Sciatic nerve (tissue), 2 donors: ENCODE measurements around the gene TOMM7. TPM values are rescaled to one million over a fixed set of nuclear protein-coding genes. Genes with fewer than 3 reads are reported as not detected.

Experiments
- ATAC-seq: fragments of 200-7000 bp; cut with Tn5 transposase; one replicate; pipeline ENCODE4 v1.9.1; 2020; ENCODE audit warnings: mild to moderate bottlenecking, moderate library complexity
- DNase-seq: peaks from one replicate; pipeline ENCODE4 v3.0.0-alpha.2; 2020; ENCODE audit warnings: low spot score
- intact Hi-C: fragments of 100-400 bp; cut with DNase I; formaldehyde crosslinking; loops from one replicate; pipeline ENCODE4 v1.14.2; 2022
- total RNA-seq: library from RNA; stranded (reverse); fragmentation: NEBNext Ultra II Directional; extraction: Animal tissue kit (Norgen Biotek cat#: 25700); gene quantifications from one replicate; pipeline ENCODE4 v1.2.1, GENCODE V29; 2021
- donor health status: DM: no; HTN: no; CAD: no.
- donor health status: DM: no; HTN: no; CAD: no.

Gene TOMM7
- 322 TPM for total RNA-seq

GRCh38 chr7:22822486-22823141 lies at the start of gene TOMM7:
Gene TOMM7 (minus strand): TSS chr7:22822849. CDS start chr7:22822779, 70 bp downstream.
- intact Hi-C loops: no loop called here
- peak; percentile 93 for DNase-seq
- ATAC-seq: peak; percentile 97

GRCh38 chr7:22872096-22872807 lies 49.6 kb upstream of the TOMM7 start:
- DNase-seq: no peak
- ATAC-seq: no peak
- intact Hi-C loops: no loop called here

- ATAC-seq: no peak
- no peak for DNase-seq
- intact Hi-C loops: no loop called here
Measured at GRCh38 chr7:22871661-22872060, 49.0 kb upstream of the TOMM7 start.

GRCh38 chr7:22868509-22868908 lies 45.9 kb upstream of the TOMM7 start:
- no peak for DNase-seq
- intact Hi-C loops: no loop called here
- ATAC-seq: no peak

DNA sequence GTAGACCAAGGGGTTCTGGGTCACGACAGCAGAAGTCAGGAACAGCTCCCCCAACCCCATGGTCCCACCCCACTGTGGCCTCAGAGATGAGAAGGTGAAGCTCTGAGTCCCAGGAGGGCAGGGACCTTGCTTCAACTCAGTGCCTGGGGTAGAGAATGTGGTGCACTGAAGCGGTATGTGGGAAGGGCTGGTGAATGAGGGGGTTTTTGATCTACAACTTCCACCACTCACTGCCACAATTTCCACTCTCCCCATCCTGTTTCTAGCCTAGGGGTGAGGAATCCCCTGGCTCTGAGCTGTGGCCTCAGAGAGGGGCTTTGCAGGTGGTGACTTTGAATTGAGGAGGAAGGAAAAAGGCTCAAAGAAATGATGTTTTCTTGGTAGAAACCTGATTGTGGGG lies 44.9 kb upstream of the TOMM7 start:
- ATAC-seq (peak; percentile 21), DNase-seq (no peak)
- intact Hi-C loops: no loop called here

GRCh38 chr7:22867003-22867402 lies 44.4 kb upstream of the TOMM7 start:
- ATAC-seq: peak; percentile 88
- intact Hi-C loops: no loop called here

GRCh38 chr7:22865602-22865960 lies 42.9 kb upstream of the TOMM7 start:
- intact Hi-C loops: no loop called here
- ATAC-seq: no peak
- no peak for DNase-seq

More at GRCh38 chr7:22867003-22867402, 44.4 kb upstream of the TOMM7 start:
- DNase-seq: no peak

GRCh38 chr7:22864855-22865601 lies 42.4 kb upstream of the TOMM7 start:
- DNase-seq: no peak
- ATAC-seq: peak; percentile 15
- intact Hi-C loops: no loop called here

DNA sequence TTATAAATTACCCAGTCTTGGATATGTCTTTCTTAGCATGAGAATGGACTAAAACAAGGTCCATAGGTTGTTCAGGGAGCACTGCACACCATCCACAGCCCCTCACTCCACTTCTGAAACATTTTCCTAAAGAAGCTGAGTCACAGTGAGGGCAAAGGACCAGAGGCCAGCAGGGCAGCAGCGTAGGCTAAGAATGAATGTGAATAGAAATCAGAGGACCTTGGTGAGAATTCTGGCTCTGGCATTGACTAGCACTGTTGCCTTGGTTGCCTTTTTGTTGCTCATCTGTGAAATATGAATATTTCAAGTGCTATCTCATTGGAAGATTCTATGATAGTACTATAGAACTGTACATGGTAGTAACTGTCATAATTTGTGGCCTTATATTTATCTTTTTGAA lies 41.7 kb upstream of the TOMM7 start:
- intact Hi-C loops: no loop called here
- no peak for DNase-seq

DNA sequence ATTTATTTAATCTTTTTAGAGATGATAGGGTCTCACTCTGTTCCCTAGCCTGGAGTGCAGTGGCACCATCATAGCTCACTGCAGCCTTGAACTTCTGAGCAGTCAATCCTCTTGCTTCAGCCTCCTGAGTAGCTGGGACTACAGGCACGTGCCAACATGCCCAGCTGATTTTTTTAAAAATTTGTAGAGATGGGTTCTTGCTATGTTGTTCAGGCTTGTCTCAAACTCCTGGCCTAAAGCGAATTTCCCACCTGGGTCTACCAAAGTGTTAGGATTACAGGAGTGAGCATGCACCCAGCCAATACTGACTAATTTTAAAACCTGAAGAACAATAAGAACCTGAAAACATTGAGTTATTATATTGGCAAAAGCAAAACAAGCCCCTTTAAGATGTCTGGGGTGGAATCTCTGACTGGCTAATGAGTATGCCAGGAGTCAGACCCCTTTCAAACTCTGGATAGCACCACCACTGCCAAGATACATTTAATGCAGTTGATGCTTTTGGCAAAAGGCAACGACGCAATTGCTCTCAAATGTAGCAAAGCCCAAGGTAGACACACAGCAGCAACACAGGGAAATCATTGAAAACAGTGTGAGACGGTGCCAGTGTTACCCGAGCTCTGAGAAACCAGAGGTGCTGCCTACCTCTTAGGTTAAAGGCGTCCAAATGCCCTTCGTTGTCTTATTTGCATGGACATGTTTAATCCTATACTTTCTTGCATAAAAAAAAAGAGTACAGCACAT lies 40.7 kb upstream of the TOMM7 start:
- intact Hi-C loops: no loop called here
- DNase-seq: no peak
- ATAC-seq: no peak

More for the DNA sequence above, 41.7 kb upstream of the TOMM7 start:
- ATAC-seq: no peak

DNA sequence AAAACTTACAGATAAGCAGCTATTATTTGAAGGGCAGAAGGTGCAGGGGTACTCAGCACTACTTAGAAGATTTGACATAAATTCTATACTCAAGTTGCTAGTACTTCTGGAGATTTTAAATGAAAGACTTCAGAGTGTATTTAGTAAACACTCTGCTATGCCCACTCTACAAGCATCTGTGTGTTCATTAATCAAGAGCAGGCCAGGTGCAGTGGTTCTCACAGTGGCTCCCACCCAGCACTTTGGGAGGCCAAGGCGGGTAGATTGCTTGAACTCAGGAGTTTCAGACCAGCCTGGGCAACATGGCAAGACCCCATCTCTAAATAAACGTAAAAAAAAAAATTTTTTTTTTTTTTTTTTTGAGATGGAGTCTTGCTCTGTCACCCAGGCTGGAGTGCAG lies 38.9 kb upstream of the TOMM7 start:
- ATAC-seq: no peak
- DNase-seq: no peak
- intact Hi-C loops: no loop called here

DNA sequence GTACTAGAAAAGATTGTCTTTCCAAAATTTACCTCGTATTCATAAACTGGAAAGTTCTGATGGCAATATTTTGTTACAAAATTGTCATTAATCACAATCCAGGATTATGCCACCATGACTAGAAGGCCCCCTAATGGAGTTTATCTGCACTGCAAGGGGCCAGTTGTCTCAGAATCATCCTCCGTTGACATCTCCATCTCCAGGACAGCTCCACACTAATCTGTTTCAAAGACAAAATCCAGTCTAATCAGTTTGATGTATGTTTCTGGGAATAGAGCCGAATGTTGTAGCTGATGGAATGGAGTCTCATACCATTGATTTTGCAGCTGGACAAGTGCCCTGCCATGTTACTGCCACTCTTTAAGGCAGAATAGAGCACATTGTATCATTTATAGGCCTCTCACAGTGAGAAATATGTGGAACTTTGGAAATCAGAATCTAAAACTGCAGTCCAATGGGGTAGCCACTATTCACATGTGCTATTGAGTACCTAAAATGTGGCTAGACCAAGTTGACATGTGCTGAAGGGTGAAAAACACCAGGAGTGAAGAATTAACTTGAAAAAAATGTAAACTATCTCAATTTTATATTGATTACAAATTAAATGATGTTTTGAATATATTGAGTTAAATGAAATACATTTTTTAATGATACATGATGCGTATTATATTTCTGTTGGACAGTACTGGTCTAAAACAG lies 38.3 kb upstream of the TOMM7 start:
- DNase-seq: no peak
- intact Hi-C loops: no loop called here
- ATAC-seq: no peak

GRCh38 chr7:22860337-22860736 lies 37.7 kb upstream of the TOMM7 start:
- no peak for DNase-seq
- intact Hi-C loops: no loop called here
- no peak for ATAC-seq

GRCh38 chr7:22859641-22860290 lies 37.1 kb upstream of the TOMM7 start:
- ATAC-seq: no peak
- intact Hi-C loops: no loop called here
- no peak for DNase-seq

DNA sequence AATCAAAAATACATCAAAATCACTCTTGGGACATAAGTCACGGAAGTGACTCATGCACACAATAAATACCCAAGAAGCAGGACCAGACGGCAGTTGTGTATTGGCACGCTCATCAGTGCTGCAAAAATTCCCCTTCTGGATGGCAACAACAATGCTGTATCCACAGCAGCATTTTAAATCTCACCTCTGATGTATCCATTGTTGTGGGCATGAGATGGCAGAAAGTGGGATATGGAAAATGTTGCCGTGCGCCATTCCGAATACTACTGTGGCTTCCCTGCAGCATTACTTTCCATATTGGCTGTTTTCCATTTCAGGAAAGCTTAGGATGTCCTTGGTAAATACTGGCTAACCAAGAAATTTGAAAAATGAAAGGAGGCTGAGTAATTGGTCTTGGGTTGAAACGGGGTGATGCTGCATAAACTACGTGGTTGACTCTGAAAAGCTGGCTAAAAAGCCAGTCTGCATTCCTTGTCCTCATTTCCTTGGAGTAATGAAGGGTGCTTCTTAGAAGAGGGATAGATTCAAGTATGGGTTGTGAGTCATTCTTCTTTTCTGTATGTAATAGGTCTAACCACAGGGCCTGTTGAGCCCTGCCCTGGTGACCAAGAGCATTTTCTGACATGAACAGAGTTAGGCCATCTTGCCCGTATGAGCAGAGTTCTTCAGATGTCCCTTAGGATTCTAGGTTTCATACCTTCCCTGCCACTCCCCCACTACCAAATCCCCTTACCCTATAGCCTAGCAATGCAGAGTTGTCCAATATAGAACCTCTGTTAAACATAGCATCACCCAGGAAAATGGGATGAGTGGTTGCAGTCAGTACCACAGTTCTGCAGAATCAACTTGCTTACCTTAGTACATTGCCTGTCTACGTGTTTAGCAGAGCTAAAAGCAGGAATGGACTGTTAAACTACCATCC lies 36.3 kb upstream of the TOMM7 start:
- intact Hi-C loops: no loop called here
- no peak for DNase-seq
- ATAC-seq: no peak

DNA sequence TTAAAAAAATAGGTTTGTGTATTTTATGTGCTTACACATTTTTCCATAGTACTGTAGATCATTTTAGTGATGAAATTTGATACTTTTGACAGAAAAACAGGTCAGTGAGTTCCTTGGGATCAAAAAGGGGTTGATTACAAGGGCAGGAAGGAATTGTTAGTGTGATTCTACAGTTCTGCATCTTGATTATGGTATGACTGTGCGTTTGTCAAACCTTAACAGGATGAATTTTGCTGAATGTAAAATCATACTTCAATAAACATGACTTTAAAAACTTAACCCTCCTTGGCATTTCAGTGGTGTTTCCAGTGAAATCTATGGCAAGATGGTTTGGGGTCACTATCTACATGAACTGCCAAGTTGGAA lies 35.6 kb upstream of the TOMM7 start:
- ATAC-seq (no peak), DNase-seq (no peak)
- intact Hi-C loops: no loop called here

DNA sequence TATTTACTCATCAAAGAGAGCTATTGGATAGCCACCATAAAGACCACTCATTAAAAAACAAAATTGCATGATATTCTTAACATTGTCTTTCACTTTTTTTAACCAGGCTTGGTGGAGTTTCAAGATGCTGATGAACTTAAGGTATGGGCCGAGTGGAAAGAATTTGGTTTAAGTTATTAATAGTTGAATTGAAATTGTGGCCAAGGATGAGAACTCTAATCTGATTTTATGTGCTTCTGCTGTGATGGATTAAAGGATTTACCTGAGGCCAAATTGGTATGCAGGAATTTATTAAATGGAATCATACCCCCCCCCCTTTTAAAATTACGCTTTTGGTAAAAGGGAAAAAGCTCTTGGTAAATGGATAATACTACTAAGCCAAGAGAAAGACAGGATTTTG lies 33.8 kb upstream of the TOMM7 start:
- intact Hi-C loops: no loop called here
- DNase-seq (no peak), ATAC-seq (no peak)

DNA sequence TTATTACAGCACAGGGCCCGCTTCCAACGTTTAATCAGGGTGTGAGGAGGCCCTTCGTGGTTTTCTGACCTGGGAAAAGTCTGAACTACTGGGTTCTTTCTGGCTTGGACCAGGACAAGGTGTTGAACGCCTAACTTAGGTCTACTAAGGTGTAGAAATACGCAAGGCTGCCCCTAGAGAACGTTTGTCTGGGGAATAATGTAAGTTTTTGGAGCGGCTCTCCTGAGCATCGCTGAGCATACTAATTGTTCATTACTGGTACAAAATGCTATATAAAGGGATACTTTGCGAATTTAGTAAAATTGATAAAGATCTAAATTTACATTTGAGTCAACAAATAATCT lies 32.4 kb upstream of the TOMM7 start:
- intact Hi-C loops: no loop called here
- DNase-seq: no peak
- no peak for ATAC-seq
